HEK293 (cell line): ENCODE results near the gene GPR146.

ENCODE experiments used
- HOXD13 ChIP-seq: sonication (generic); formaldehyde crosslinking; IDR thresholded peaks from 2 replicates; pipeline ENCODE4 v1.8.0; 2022; ENCODE audit warnings: missing genetic modification reagents, borderline replicate concordance
- KLF16 ChIP-seq: fragments of 450-650 bp; formaldehyde crosslinking; IDR thresholded peaks from 2 replicates; pipeline ENCODE4 v1.5.1; 2017; ENCODE audit warnings: missing biosample characterization, missing genetic modification characterization
- OSR2 ChIP-seq: fragments of 450-650 bp; formaldehyde crosslinking; IDR thresholded peaks from 2 replicates; pipeline ENCODE4 v1.5.1; 2016; ENCODE audit warnings: missing biosample characterization, missing genetic modification characterization
- OVOL3 ChIP-seq: fragments of 450-650 bp; formaldehyde crosslinking; IDR thresholded peaks from 2 replicates; pipeline ENCODE4 v1.5.1; 2016; ENCODE audit warnings: missing biosample characterization, missing genetic modification characterization
- REPIN1 ChIP-seq: fragments of 450-650 bp; formaldehyde crosslinking; IDR thresholded peaks from 2 replicates; pipeline ENCODE4 v1.5.1; 2017; ENCODE audit warnings: missing biosample characterization, missing genetic modification characterization, low read depth
- TRIM28 ChIP-seq: IDR thresholded peaks from 2 replicates; pipeline ENCODE4 v1.6.1; 2011; ENCODE audit warnings: low read length, control low read depth, borderline replicate concordance
- WT1 ChIP-seq: fragments of 450-650 bp; formaldehyde crosslinking; IDR thresholded peaks from 2 replicates; pipeline ENCODE4 v1.5.1; 2016; ENCODE audit warnings: missing biosample characterization, missing genetic modification characterization
- ZBTB21 ChIP-seq: fragments of 450-650 bp; formaldehyde crosslinking; IDR thresholded peaks from 2 replicates; pipeline ENCODE4 v1.5.1; 2017; ENCODE audit warnings: missing biosample characterization, missing genetic modification characterization
- ZFHX2 ChIP-seq: fragments of 450-650 bp; formaldehyde crosslinking; conservative IDR thresholded peaks from 2 replicates; pipeline ENCODE4 v1.5.1; 2016; ENCODE audit warnings: missing biosample characterization, missing genetic modification characterization
- ZNF112 ChIP-seq: fragments of 450-650 bp; formaldehyde crosslinking; IDR thresholded peaks from 2 replicates; pipeline ENCODE4 v1.5.0; 2017; ENCODE audit warnings: missing biosample characterization, missing genetic modification characterization
- ZNF132 ChIP-seq: fragments of 450-650 bp; formaldehyde crosslinking; IDR thresholded peaks from 2 replicates; pipeline ENCODE4 v1.5.1; 2017; ENCODE audit warnings: missing biosample characterization, missing genetic modification characterization, borderline replicate concordance
- ZNF138 ChIP-seq: fragments of 450-650 bp; formaldehyde crosslinking; IDR thresholded peaks from 2 replicates; pipeline ENCODE4 v1.5.1; 2016; ENCODE audit warnings: missing biosample characterization, missing genetic modification characterization, borderline replicate concordance
- ZNF2 ChIP-seq: fragments of 450-650 bp; formaldehyde crosslinking; IDR thresholded peaks from 2 replicates; pipeline ENCODE4 v1.5.1; 2016; ENCODE audit warnings: missing biosample characterization, missing genetic modification characterization
- ZNF341 ChIP-seq: fragments of 450-650 bp; formaldehyde crosslinking; IDR thresholded peaks from 2 replicates; pipeline ENCODE4; 2016; ENCODE audit warnings: low read depth, missing biosample characterization, missing genetic modification characterization
- ZNF37A ChIP-seq: fragments of 450-650 bp; IDR thresholded peaks from 2 replicates; pipeline ENCODE4 v1.5.1; 2018; ENCODE audit warnings: missing biosample characterization, missing genetic modification characterization
- ZNF394 ChIP-seq: fragments of 450-650 bp; formaldehyde crosslinking; IDR thresholded peaks from 2 replicates; pipeline ENCODE4 v1.5.1; 2016; ENCODE audit warnings: missing biosample characterization, missing genetic modification characterization, mild to moderate bottlenecking, moderate library complexity, borderline replicate concordance
- ZNF600 ChIP-seq: fragments of 450-650 bp; formaldehyde crosslinking; IDR thresholded peaks from 2 replicates; pipeline ENCODE4 v1.5.1; 2016; ENCODE audit warnings: missing biosample characterization, missing genetic modification characterization
- ZNF626 ChIP-seq: fragments of 450-650 bp; sonication (Bioruptor Pico); formaldehyde crosslinking; IDR thresholded peaks from 2 replicates; pipeline ENCODE4 v1.5.1; 2018; ENCODE audit warnings: missing biosample characterization, missing genetic modification characterization, inconsistent platforms
- ZNF747 ChIP-seq: fragments of 450-650 bp; formaldehyde crosslinking; IDR thresholded peaks from 2 replicates; pipeline ENCODE4 v1.5.1; 2016; ENCODE audit warnings: missing biosample characterization, missing genetic modification characterization
- ZNF792 ChIP-seq: fragments of 450-650 bp; formaldehyde crosslinking; IDR thresholded peaks from 2 replicates; pipeline ENCODE4 v1.5.1; 2016; ENCODE audit warnings: missing biosample characterization, missing genetic modification characterization
- TF ChIP-seq, protein P1 (sequence below): fragments of 450-650 bp; formaldehyde crosslinking; IDR thresholded peaks from 2 replicates; pipeline ENCODE4 v1.5.1; 2017; ENCODE audit warnings: missing biosample characterization, missing genetic modification characterization
- TF ChIP-seq, protein P2 (sequence below): fragments of 450-650 bp; formaldehyde crosslinking; IDR thresholded peaks from 2 replicates; pipeline ENCODE4 v1.5.1; 2016; ENCODE audit warnings: missing biosample characterization, missing genetic modification characterization, low read depth
- TF ChIP-seq, protein P3 (sequence below): fragments of 450-650 bp; formaldehyde crosslinking; IDR thresholded peaks from 2 replicates; pipeline ENCODE4 v1.5.1; 2016; ENCODE audit warnings: missing biosample characterization, missing genetic modification characterization
- TF ChIP-seq, protein P4 (sequence below): fragments of 450-650 bp; formaldehyde crosslinking; optimal IDR thresholded peaks from 2 replicates; pipeline ENCODE3; 2016; ENCODE audit warnings: missing biosample characterization, mild to moderate bottlenecking, missing genetic modification characterization
- TF ChIP-seq, protein P5 (sequence below): fragments of 450-650 bp; formaldehyde crosslinking; IDR thresholded peaks from 2 replicates; pipeline ENCODE4 v1.5.1; 2016; ENCODE audit warnings: missing biosample characterization, missing genetic modification characterization
- TF ChIP-seq, protein P6 (sequence below): fragments of 450-650 bp; formaldehyde crosslinking; IDR thresholded peaks from 2 replicates; pipeline ENCODE4 v1.5.1; 2016; ENCODE audit warnings: missing biosample characterization, missing genetic modification characterization
- TF ChIP-seq, protein P7 (sequence below): fragments of 450-650 bp; formaldehyde crosslinking; IDR thresholded peaks from 2 replicates; pipeline ENCODE4 v1.5.1; 2017; ENCODE audit warnings: missing biosample characterization, missing genetic modification characterization

Gene GPR146

DNA sequence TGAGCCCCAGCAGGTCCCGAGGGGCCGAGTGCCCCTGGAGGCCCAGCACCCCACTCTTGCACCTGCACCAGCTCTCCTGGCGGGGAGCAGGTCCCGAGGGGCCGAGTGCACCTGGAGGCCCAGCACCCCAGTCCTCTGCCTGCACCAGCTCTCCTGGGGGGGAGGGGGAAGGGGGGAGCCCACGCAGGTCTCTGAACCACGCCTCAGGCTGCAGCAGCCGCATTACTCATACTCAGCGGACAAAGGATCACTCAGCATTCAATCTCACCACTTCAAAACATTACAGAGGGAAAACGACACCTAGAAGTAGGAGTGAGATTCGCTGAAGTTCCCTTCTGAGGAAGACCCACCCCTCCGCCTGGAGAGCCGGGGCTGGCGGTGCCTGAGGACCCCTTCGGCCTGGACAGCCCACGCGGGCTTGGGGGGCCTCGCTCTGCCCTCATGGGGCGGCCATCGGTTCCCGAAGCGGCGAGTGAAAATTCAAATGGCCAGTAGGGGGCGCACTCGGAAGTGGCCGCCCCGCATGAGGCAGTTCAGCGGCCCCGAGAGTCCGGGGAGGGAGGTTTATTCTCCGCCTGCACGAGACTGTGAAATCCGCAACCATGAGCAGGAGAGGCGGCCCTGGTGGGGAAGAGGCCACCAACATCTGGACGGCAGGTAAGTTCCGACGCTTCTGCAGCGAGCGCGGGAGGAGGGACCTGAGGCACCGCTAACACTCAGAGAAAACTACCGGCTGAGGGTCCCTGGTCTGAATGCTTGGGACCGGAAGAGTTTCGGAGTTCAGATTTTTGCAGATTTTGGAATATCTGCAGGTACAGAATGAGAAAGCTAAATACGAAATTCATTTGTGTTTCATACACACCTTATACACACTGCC, 42.5 kb downstream of the GPR146 start (continued):
- TF ChIP-seq, protein P1, sequence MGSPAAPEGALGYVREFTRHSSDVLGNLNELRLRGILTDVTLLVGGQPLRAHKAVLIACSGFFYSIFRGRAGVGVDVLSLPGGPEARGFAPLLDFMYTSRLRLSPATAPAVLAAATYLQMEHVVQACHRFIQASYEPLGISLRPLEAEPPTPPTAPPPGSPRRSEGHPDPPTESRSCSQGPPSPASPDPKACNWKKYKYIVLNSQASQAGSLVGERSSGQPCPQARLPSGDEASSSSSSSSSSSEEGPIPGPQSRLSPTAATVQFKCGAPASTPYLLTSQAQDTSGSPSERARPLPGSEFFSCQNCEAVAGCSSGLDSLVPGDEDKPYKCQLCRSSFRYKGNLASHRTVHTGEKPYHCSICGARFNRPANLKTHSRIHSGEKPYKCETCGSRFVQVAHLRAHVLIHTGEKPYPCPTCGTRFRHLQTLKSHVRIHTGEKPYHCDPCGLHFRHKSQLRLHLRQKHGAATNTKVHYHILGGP (tag by site-specific recombination) = no peak
- TF ChIP-seq, protein P2, sequence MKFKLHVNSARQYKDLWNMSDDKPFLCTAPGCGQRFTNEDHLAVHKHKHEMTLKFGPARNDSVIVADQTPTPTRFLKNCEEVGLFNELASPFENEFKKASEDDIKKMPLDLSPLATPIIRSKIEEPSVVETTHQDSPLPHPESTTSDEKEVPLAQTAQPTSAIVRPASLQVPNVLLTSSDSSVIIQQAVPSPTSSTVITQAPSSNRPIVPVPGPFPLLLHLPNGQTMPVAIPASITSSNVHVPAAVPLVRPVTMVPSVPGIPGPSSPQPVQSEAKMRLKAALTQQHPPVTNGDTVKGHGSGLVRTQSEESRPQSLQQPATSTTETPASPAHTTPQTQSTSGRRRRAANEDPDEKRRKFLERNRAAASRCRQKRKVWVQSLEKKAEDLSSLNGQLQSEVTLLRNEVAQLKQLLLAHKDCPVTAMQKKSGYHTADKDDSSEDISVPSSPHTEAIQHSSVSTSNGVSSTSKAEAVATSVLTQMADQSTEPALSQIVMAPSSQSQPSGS (tag by site-specific recombination) = no peak
- TF ChIP-seq ZNF2 (tag by site-specific recombination) = peak; percentile 33; the same call in 1 of the 2 replicates
- peak; percentile 58; the same call in 1 of the 2 replicates for TF ChIP-seq ZFHX2 (tag by site-specific recombination)
- TF ChIP-seq ZNF600 (tag by site-specific recombination) = peak; percentile 38; the same call in 1 of the 2 replicates
- no peak for TF ChIP-seq ZNF341 (tag by site-specific recombination)
- TF ChIP-seq, protein P3, sequence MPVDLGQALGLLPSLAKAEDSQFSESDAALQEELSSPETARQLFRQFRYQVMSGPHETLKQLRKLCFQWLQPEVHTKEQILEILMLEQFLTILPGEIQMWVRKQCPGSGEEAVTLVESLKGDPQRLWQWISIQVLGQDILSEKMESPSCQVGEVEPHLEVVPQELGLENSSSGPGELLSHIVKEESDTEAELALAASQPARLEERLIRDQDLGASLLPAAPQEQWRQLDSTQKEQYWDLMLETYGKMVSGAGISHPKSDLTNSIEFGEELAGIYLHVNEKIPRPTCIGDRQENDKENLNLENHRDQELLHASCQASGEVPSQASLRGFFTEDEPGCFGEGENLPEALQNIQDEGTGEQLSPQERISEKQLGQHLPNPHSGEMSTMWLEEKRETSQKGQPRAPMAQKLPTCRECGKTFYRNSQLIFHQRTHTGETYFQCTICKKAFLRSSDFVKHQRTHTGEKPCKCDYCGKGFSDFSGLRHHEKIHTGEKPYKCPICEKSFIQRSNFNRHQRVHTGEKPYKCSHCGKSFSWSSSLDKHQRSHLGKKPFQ (tag by site-specific recombination) = no peak
- no peak for TF ChIP-seq HOXD13 (CRISPR knock-in tag)
- no peak for TF ChIP-seq OVOL3 (tag by site-specific recombination)
- no peak for TF ChIP-seq ZNF37A (tag by site-specific recombination)
- no peak for TF ChIP-seq ZNF138 (tag by site-specific recombination)
- no peak for TF ChIP-seq ZNF626 (tag by site-specific recombination)
- no peak for TF ChIP-seq ZNF747 (tag by site-specific recombination)
- TF ChIP-seq ZNF394 = no peak
- TF ChIP-seq ZNF132 (tag by site-specific recombination) = no peak
- TF ChIP-seq, protein P4, sequence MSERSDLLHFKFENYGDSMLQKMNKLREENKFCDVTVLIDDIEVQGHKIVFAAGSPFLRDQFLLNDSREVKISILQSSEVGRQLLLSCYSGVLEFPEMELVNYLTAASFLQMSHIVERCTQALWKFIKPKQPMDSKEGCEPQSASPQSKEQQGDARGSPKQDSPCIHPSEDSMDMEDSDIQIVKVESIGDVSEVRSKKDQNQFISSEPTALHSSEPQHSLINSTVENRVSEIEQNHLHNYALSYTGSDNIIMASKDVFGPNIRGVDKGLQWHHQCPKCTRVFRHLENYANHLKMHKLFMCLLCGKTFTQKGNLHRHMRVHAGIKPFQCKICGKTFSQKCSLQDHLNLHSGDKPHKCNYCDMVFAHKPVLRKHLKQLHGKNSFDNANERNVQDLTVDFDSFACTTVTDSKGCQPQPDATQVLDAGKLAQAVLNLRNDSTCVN (tag by site-specific recombination) = peak; percentile 31
- TF ChIP-seq OSR2 (tag by site-specific recombination) = no peak
- TF ChIP-seq ZBTB21 (tag by site-specific recombination) = no peak
- peak; percentile 27; the same call in 1 of the 2 replicates for TF ChIP-seq TRIM28
- no peak for TF ChIP-seq ZNF112 (tag by site-specific recombination)
- TF ChIP-seq, protein P5, sequence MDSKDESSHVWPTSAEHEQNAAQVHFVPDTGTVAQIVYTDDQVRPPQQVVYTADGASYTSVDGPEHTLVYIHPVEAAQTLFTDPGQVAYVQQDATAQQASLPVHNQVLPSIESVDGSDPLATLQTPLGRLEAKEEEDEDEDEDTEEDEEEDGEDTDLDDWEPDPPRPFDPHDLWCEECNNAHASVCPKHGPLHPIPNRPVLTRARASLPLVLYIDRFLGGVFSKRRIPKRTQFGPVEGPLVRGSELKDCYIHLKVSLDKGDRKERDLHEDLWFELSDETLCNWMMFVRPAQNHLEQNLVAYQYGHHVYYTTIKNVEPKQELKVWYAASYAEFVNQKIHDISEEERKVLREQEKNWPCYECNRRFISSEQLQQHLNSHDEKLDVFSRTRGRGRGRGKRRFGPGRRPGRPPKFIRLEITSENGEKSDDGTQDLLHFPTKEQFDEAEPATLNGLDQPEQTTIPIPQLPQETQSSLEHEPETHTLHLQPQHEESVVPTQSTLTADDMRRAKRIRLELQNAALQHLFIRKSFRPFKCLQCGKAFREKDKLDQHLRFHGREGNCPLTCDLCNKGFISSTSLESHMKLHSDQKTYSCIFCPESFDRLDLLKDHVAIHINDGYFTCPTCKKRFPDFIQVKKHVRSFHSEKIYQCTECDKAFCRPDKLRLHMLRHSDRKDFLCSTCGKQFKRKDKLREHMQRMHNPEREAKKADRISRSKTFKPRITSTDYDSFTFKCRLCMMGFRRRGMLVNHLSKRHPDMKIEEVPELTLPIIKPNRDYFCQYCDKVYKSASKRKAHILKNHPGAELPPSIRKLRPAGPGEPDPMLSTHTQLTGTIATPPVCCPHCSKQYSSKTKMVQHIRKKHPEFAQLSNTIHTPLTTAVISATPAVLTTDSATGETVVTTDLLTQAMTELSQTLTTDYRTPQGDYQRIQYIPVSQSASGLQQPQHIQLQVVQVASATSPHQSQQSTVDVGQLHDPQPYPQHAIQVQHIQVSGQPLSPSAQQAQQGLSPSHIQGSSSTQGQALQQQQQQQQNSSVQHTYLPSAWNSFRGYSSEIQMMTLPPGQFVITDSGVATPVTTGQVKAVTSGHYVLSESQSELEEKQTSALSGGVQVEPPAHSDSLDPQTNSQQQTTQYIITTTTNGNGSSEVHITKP = peak; percentile 30; the same call in 1 of the 2 replicates
- TF ChIP-seq, protein P6, sequence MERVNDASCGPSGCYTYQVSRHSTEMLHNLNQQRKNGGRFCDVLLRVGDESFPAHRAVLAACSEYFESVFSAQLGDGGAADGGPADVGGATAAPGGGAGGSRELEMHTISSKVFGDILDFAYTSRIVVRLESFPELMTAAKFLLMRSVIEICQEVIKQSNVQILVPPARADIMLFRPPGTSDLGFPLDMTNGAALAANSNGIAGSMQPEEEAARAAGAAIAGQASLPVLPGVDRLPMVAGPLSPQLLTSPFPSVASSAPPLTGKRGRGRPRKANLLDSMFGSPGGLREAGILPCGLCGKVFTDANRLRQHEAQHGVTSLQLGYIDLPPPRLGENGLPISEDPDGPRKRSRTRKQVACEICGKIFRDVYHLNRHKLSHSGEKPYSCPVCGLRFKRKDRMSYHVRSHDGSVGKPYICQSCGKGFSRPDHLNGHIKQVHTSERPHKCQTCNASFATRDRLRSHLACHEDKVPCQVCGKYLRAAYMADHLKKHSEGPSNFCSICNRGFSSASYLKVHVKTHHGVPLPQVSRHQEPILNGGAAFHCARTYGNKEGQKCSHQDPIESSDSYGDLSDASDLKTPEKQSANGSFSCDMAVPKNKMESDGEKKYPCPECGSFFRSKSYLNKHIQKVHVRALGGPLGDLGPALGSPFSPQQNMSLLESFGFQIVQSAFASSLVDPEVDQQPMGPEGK (tag by site-specific recombination) = peak; percentile 78
- TF ChIP-seq KLF16 (tag by site-specific recombination) = no peak
- TF ChIP-seq, protein P7, sequence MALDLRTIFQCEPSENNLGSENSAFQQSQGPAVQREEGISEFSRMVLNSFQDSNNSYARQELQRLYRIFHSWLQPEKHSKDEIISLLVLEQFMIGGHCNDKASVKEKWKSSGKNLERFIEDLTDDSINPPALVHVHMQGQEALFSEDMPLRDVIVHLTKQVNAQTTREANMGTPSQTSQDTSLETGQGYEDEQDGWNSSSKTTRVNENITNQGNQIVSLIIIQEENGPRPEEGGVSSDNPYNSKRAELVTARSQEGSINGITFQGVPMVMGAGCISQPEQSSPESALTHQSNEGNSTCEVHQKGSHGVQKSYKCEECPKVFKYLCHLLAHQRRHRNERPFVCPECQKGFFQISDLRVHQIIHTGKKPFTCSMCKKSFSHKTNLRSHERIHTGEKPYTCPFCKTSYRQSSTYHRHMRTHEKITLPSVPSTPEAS (tag by site-specific recombination) = no peak
- TF ChIP-seq ZNF792 (tag by site-specific recombination) = no peak
- TF ChIP-seq REPIN1 (tag by site-specific recombination) = no peak
- TF ChIP-seq WT1 (tag by site-specific recombination) = no peak
